Nephron (organoid): ENCODE data around the gene C1QBP.

Source experiments
- H3K27ac Mint-ChIP-seq, 3 experiments: 2 replicates each; pipeline ENCODE4 v1.8.0; 2020; ENCODE audit warnings: mixed read lengths in 3 of 3, mild to moderate bottlenecking in 2 of 3, moderate library complexity in 1 of 3
- H3K27me3 Mint-ChIP-seq: 2 replicates; pipeline ENCODE4 v1.8.0; 2021; ENCODE audit warnings: low read depth, mild to moderate bottlenecking, moderate library complexity, mixed read lengths
- H3K36me3 Mint-ChIP-seq: 2 replicates; pipeline ENCODE4 v1.8.0; 2020; ENCODE audit warnings: low read depth, mixed read lengths
- H3K4me1 Mint-ChIP-seq: 2 replicates; pipeline ENCODE4 v1.8.0; 2020; ENCODE audit warnings: mixed read lengths
- H3K4me3 Mint-ChIP-seq, 3 experiments: 2 replicates each; pipeline ENCODE4 v1.8.0; 2020; ENCODE audit warnings: mild to moderate bottlenecking in 3 of 3, mixed read lengths in 3 of 3, moderate library complexity in 2 of 3
- H3K9me3 Mint-ChIP-seq: 2 replicates; pipeline ENCODE4 v1.8.0; 2020; ENCODE audit warnings: mixed read lengths
- CTCF ChIP-seq, 3 experiments: fragments of 200-600 bp; sonication (generic); IDR thresholded peaks; one replicate each; pipeline ENCODE4 v1.5.0; 2021; ENCODE audit warnings: antibody characterized with exemption in 3 of 3; ENCODE audit not compliant: unreplicated experiment in 3 of 3

Gene C1QBP

GRCh38 chr17:5438716-5439445 is at the start of gene C1QBP:
Gene C1QBP (minus strand): TSS chr17:5439155. CDS start chr17:5439073, 82 bp downstream.
- peaks cover 28% of the 10 kb centered on the region for H3K4me1 Mint-ChIP-seq
- no peaks in the 10 kb centered on the region for H3K9me3 Mint-ChIP-seq
- no peaks in the 10 kb centered on the region for H3K27me3 Mint-ChIP-seq
- peaks cover 37% of the 10 kb centered on the region for H3K36me3 Mint-ChIP-seq
- peak within 1 kb of the TSS; percentile 70 to 87 (median 83) for H3K27ac Mint-ChIP-seq
- peak within 1 kb of the TSS; percentile 78 to 89 (median 89) for H3K4me3 Mint-ChIP-seq
- peak; percentile 100 for TF ChIP-seq CTCF (IDR thresholded peaks at IDR 0.05; ENCODE audit: unreplicated experiment in 3 of 3)

GRCh38 chr17:5488752-5489151 is 49.8 kb upstream of the C1QBP start:
- no peaks in the 10 kb centered on the region for H3K27me3 Mint-ChIP-seq
- peaks cover 15% of the 10 kb centered on the region for H3K4me1 Mint-ChIP-seq
- no peak for TF ChIP-seq CTCF (IDR thresholded peaks at IDR 0.05; ENCODE audit: unreplicated experiment in 3 of 3)
- peak overlapping the region; percentile 26 to 78 (median 55) for H3K4me3 Mint-ChIP-seq
- H3K27ac Mint-ChIP-seq = no peak overlapping the region
- H3K9me3 Mint-ChIP-seq = peaks cover 5% of the 10 kb centered on the region
- H3K36me3 Mint-ChIP-seq = peaks cover 49% of the 10 kb centered on the region

GRCh38 chr17:5486206-5487124 is 47.5 kb upstream of the C1QBP start, which contains the start of gene MIS12:
Gene MIS12 (plus strand): TSS chr17:5486566. CDS start chr17:5488863, 2,297 bp downstream.
- H3K36me3 Mint-ChIP-seq = peaks cover 59% of the 10 kb centered on the region
- H3K27ac Mint-ChIP-seq = peak within 1 kb of the TSS; percentile 96 to 100 (median 99)
- no peaks in the 10 kb centered on the region for H3K27me3 Mint-ChIP-seq
- H3K9me3 Mint-ChIP-seq = no peaks in the 10 kb centered on the region
- TF ChIP-seq CTCF (IDR thresholded peaks at IDR 0.05; ENCODE audit: unreplicated experiment in 3 of 3) = no peak
- peaks cover 19% of the 10 kb centered on the region for H3K4me1 Mint-ChIP-seq
- H3K4me3 Mint-ChIP-seq = peak within 1 kb of the TSS; percentile 94 to 98 (median 96)

- H3K9me3 Mint-ChIP-seq = no peaks in the 10 kb centered on the region
- H3K27ac Mint-ChIP-seq = peak within 1 kb of the TSS; percentile 96 to 100 (median 99)
- TF ChIP-seq CTCF (IDR thresholded peaks at IDR 0.05; ENCODE audit: unreplicated experiment in 3 of 3) = no peak
- H3K4me3 Mint-ChIP-seq = peak within 1 kb of the TSS; percentile 94 to 98 (median 96)
- H3K4me1 Mint-ChIP-seq = peaks cover 19% of the 10 kb centered on the region
- no peaks in the 10 kb centered on the region for H3K27me3 Mint-ChIP-seq
- peaks cover 65% of the 10 kb centered on the region for H3K36me3 Mint-ChIP-seq
Measured at GRCh38 chr17:5485270-5486205, 46.6 kb upstream of the C1QBP start, which contains the start of gene DERL2. Gene DERL2 (minus strand): TSS chr17:5486178. CDS start chr17:5486161, 17 bp downstream.

GRCh38 chr17:5481451-5481850 is 42.5 kb upstream of the C1QBP start:
- H3K4me1 Mint-ChIP-seq = peaks cover 13% of the 10 kb centered on the region
- H3K4me3 Mint-ChIP-seq = no peak overlapping the region
- H3K9me3 Mint-ChIP-seq = peaks cover 8% of the 10 kb centered on the region
- peaks cover 74% of the 10 kb centered on the region for H3K36me3 Mint-ChIP-seq
- no peak overlapping the region for H3K27ac Mint-ChIP-seq
- no peak for TF ChIP-seq CTCF (IDR thresholded peaks at IDR 0.05; ENCODE audit: unreplicated experiment in 3 of 3)
- no peaks in the 10 kb centered on the region for H3K27me3 Mint-ChIP-seq
